ENCODE data around the gene TMEM43.
"Not testable (repeated sequence)": the region's sequence is repeated elsewhere in the genome, so short reads cannot be mapped to it uniquely, and the experiment has no call there.

The TMEM43 gene

GRCh38 chr3:14124615-14125192 lies at the start of gene TMEM43, which contains the start of gene CHCHD4:
Gene TMEM43, plus strand, starts transcription at chr3:14125052. Its CDS starts 142 bp downstream, at chr3:14125194.
Gene CHCHD4, minus strand, starts transcription at chr3:14124870. Its CDS starts 194 bp downstream, at chr3:14124676.
- peak; percentile 98 for DNase-seq

- DNase-seq: not testable (repeated sequence)
These were observed 49.6 kb upstream of the TMEM43 start for GRCh38 chr3:14075233-14075632.

GRCh38 chr3:14077310-14077709 lies 47.5 kb upstream of the TMEM43 start:
- no peak for DNase-seq

DNA sequence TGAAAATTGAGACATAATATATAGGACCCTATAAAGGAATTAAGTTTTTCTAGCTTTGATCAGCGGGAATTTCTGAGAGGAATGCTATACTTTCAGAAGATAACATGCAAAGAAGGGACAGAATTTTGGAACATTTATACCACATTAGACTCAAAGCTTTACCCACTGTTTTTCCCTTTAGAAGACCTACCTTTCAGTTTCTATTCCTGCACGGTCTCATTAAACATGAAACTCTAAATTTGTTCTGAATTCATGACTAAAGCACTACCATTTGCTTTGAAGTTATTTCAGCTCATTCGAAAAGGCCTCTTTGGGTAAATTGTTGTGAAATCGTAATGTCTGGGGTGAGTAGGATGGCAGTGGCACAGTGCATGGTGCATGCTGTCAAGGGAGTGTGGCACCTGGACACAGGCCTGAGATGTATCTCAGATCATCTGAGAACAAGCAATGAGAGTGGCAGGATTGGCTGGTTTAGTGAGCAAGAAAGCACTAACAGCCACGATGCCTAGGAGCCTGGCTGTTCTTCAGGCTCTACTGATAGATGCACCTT lies 42.7 kb upstream of the TMEM43 start:
- peak; percentile 32 for DNase-seq

GRCh38 chr3:14087461-14087860 lies 37.4 kb upstream of the TMEM43 start:
- DNase-seq: not testable (repeated sequence)

- DNase-seq: not testable (repeated sequence)
These were observed 32.9 kb upstream of the TMEM43 start for GRCh38 chr3:14091959-14092358.

DNA sequence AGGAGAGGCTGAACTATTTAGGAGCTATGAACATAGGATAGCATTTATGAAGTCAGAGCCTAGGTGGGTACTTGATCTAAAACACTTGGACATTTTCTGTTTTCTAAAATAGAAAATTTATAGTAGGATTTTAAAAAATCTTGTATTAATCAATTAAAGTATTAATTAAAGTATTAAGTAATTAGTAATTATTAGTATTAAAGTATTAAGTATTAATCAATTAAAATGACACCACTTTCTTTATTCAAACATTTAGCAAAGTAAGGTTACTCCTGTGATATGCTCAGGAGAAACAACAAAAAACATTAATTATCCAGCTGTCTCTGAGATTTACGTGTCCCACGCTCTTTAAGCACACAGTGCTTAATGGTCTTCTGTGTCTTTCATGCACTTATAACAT lies 32.4 kb upstream of the TMEM43 start:
- DNase-seq: no peak

- DNase-seq: no peak
These were observed 31.0 kb upstream of the TMEM43 start for GRCh38 chr3:14093831-14094230.

DNA sequence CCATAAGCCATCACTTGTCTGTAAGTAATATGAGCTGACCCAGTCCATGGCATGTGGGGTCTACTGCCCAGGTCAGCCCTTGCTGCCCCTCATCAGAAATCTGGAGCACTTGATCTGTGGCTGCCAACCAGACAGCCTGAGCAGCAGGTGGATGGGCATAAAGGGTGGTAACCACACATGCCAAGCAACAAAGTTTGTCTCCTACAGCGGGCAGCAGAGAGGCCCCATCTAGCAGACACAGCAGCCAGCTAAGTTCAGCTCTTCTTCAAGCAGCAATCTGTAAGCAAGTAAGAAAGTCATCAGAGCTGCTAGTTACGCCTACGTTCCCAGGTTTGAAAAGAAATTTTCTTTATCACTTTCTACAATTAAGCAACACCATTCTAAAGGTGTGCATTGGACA lies 28.1 kb upstream of the TMEM43 start:
- DNase-seq: no peak

DNA sequence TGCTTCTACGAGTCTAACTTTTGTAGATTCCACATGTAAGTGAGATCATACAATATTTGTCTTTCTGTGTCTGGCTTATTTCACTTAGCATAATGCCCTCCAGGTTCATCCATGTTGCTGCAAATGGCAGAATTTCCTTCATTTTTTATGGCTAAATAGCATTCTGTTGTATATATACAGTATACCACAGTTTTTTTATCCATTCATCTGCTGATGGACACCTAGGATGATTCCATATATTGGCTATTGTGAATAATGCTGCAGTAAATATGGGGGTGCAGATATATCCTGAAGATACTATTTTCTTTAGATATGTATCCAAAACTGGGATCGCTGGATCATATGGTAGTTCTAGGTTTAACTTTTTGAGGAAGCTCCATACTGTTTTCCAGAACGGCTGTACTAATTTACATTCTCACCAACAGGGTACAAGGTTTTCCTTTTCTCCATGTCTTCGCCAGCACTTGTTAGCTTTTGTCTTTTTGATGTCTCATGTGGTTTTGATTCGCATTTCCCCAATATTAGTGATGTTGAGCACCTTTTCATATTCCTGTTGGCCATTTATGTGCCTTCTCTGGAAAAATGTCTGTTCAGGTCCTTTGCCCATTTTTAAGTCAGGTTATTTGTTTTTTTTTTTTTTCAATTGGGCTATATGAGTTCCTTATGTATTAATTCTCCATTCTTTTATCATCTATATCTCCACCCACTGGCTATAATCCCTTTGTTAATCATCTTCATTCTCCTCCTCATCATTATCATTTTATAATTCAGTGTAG lies 27.0 kb upstream of the TMEM43 start:
- no peak for DNase-seq

GRCh38 chr3:14109821-14110220 lies 15.0 kb upstream of the TMEM43 start:
- DNase-seq: not testable (repeated sequence)

DNA sequence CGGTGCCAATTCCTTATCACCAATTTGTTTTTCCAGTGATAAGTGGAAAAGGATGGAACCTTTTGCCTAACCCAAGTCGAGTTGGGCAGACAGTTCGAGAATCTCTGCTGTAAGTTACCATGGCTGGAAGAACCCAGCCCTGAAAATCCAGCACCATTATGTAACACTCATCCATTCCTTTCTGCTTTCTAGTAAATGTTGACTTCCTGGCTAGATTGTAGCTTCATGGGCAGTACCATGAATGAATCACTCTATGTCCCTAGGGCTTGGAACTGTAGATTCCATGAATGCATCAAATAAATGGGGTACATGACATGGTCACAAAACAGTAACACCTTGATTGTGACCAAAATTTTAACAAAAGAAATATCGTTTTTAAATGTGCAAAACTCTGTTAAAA lies 14.2 kb upstream of the TMEM43 start:
- DNase-seq: no peak

- no peak for DNase-seq
These were observed 10.8 kb upstream of the TMEM43 start for GRCh38 chr3:14113965-14114635.

DNA sequence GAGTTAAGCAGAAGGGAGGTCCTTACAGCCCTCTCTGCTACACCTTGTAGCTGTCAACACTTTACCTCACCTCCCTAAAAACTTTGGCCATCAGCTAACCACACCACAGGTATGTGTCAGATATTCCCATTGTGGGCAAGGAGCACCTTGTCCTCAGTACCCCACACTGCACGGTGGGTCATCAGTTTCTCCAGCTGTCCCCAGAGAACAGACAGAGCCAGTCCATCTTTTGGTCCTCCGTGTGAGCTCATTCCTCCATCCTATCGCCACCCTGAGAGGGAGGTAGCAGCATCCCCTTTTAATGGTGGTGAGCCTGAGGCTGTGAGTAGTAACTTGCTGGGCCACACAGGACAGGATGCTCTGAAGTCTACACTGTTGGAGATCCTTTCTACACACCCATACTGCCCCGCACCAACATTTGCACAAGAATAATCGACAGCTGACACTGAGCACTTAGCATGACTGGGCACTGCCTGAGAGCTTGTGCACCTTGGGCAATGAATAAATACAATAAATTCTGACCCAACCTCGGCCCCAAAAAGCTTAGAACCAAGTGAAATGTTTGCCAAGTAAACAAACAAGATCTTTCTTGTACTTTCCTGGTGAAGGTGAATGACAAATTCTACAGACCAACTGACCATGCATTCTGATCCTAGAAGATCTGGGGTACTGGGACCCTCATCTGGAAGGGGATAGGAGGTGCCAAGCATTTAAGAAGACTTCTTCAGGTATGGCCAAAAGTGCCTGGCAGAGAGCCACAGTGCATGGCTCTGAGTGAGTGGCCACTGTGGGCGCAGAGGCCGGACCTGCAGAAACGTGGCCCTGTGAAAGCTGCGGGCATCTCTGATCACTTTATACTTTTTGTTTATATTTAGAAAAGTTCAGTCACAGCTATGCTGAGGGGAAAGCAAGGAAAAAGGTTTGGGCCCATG lies 7.1 kb upstream of the TMEM43 start:
- DNase-seq: no peak

DNA sequence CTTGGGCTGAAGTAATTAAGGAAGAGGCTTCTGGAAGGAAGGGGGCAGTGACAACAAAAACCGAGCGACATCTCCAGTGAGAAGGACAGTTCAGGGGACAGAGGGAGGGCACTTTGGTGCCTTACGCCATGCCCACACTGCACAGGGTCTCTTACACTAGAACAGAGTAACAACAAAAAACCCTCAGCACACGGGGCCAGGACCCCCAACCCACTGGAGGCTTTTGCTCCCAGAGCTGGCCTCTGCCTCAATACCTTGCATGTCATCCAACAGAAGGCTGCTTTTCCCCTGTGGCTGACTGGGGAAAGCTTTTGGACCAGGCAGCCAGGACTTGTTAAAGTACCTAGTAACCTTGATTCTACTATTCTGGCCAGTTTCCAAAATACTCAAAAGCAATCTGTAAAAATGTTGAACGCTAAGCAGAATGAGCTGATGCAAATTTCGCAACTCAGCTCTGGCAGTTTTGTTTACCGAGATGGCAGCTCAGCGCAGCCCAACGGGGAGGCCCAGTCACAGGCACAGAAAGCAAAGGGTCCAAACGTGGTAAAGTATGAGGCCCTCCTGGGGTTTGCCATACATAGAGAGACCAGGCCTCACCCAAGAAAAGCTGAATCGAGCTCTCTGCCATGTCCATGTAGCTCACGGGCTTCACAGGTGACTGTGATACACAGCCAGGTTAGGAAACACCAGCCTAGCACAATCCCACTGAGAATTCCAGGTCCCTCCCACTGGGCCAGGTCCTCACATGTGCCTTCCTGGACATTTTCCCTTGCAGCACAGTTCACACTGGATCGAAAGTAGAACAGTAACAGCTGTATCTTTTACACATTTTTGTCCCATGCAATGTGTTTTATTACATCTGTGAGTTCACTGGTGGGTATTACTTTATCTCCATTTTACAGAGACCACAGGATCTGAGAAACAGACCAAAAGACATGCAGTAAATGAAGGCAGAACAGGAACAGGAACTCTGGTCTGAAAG lies 6.2 kb upstream of the TMEM43 start:
- DNase-seq: no peak

- DNase-seq: no peak
These were observed 5.2 kb upstream of the TMEM43 start for GRCh38 chr3:14119651-14120050.

GRCh38 chr3:14120111-14120920 lies 4.5 kb upstream of the TMEM43 start:
- no peak for DNase-seq

DNA sequence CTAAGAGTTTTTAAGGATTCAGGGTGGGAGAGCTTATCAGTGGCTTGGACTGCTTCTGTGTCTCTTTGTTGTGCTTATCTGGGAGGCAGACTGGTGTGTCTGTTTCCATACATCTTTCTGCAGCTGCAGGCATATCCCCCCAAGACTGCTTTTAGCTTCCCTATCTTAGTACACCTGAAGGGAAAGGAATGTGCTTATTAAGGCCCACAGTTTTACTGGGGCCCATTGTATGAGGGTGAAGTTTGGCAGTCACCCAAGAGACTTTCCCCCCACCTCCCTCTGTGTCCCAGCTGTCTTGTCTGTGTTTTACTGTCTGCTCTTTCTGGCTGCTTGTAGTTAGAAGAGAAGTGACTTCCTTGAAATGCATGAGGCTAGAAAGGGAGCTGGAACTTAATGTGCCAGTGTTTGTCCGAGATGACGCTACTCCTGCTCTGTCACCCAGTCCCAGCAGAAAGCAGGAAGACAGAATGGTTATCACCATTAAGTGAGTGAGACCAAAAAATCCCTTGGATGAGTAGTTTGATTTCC lies 3.9 kb upstream of the TMEM43 start:
- not testable (repeated sequence) for DNase-seq

DNA sequence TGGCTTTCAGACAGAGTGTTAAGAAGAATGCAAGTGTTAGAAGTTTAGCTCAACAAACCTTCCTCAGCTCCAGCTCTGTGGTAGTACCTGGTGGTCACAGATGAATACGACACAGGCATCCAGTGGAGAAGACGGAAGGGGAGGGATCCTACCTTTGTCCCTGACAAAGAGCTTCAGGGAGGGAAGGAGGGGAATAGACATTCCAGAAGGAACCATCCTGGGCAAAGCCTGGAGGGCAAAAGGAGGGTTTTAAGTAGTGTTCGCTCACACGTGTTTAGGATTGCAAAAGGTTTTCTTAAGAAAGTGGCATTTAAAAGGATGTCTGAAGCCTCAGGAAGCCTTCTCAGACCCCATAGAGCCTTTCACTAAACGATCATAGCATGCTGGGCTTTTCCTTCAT lies 3.0 kb upstream of the TMEM43 start:
- DNase-seq: no peak

GRCh38 chr3:14122301-14122700 lies 2.6 kb upstream of the TMEM43 start:
- DNase-seq: no peak
